Sigmoid colon (tissue), 4 donors: ENCODE measurements around the gene SLC25A13.

ENCODE experiments used
- CTCF ChIP-seq, 4 experiments: fragments of 450-650 bp in 3 of 4; fragments of 200-600 bp in 1 of 4; IDR thresholded peaks; one replicate each; pipeline ENCODE4 v1.5.1; 2016 to 2019; ENCODE audit warnings: antibody characterized with exemption in 4 of 4, mild to moderate bottlenecking in 3 of 4, moderate library complexity in 2 of 4
- POLR2A ChIP-seq, 2 donors: fragments of 450-650 bp; IDR thresholded peaks; one replicate each; pipeline ENCODE4 v1.6.1; 2016; ENCODE audit warnings: antibody characterized with exemption in 2 of 2, mild to moderate bottlenecking in 2 of 2, moderate library complexity in 2 of 2
- POLR2AphosphoS5 ChIP-seq, 4 donors: sonication (generic); formaldehyde crosslinking; IDR thresholded peaks; one replicate each; pipeline ENCODE4 v1.6.1; 2017; ENCODE audit warnings: antibody characterized with exemption in 4 of 4

GRCh38 chr7:96121752-96122151 lies 200.1 kb downstream of the SLC25A13 start:
- TF ChIP-seq CTCF (IDR thresholded peaks at IDR 0.05) (no peak), POLR2AphosphoS5 (IDR thresholded peaks at IDR 0.05) (no peak), POLR2A (IDR thresholded peaks at IDR 0.05) (no peak)
